DOHH2 (cell line): ENCODE data around the gene BLM.

Experiments used
- EZH2phosphoT487 ChIP-seq: fragments of 200-600 bp; sonication (generic); IDR thresholded peaks from 2 replicates; pipeline ENCODE4 v1.6.1; 2017; ENCODE audit warnings: borderline replicate concordance, mild to moderate bottlenecking, antibody characterized with exemption, low read length, moderate library complexity, mixed read lengths
- TF ChIP-seq, protein P1 (sequence below): fragments of 200-600 bp; sonication (generic); IDR thresholded peaks from one replicate; pipeline ENCODE4 v1.5.1; 2014; ENCODE audit warnings: antibody characterized with exemption, mild to moderate bottlenecking, low read depth, low read length; ENCODE audit not compliant: poor library complexity, severe bottlenecking

DNA sequence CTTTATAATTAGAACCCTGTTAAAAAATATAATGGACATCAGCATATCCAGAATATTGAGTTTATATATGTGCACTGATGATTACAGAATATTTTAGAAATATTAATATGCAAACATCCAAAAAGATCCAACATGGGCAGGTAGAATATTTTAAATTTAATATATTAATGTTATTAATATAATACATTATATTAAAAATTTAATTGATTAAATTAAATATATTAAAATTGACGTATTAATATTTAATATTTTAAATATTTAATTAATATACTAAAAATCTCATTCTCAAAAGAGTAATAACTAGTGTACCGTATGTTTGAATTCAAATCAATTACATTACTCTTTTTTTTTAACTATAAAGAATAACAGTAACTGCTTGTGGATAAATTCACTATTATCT, 77.4 kb downstream of the BLM start:
- TF ChIP-seq, protein P1, sequence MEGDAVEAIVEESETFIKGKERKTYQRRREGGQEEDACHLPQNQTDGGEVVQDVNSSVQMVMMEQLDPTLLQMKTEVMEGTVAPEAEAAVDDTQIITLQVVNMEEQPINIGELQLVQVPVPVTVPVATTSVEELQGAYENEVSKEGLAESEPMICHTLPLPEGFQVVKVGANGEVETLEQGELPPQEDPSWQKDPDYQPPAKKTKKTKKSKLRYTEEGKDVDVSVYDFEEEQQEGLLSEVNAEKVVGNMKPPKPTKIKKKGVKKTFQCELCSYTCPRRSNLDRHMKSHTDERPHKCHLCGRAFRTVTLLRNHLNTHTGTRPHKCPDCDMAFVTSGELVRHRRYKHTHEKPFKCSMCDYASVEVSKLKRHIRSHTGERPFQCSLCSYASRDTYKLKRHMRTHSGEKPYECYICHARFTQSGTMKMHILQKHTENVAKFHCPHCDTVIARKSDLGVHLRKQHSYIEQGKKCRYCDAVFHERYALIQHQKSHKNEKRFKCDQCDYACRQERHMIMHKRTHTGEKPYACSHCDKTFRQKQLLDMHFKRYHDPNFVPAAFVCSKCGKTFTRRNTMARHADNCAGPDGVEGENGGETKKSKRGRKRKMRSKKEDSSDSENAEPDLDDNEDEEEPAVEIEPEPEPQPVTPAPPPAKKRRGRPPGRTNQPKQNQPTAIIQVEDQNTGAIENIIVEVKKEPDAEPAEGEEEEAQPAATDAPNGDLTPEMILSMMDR = no peak
- no peak for TF ChIP-seq EZH2phosphoT487
